ENCODE measurements around the gene EFCAB8.

Gene EFCAB8

DNA sequence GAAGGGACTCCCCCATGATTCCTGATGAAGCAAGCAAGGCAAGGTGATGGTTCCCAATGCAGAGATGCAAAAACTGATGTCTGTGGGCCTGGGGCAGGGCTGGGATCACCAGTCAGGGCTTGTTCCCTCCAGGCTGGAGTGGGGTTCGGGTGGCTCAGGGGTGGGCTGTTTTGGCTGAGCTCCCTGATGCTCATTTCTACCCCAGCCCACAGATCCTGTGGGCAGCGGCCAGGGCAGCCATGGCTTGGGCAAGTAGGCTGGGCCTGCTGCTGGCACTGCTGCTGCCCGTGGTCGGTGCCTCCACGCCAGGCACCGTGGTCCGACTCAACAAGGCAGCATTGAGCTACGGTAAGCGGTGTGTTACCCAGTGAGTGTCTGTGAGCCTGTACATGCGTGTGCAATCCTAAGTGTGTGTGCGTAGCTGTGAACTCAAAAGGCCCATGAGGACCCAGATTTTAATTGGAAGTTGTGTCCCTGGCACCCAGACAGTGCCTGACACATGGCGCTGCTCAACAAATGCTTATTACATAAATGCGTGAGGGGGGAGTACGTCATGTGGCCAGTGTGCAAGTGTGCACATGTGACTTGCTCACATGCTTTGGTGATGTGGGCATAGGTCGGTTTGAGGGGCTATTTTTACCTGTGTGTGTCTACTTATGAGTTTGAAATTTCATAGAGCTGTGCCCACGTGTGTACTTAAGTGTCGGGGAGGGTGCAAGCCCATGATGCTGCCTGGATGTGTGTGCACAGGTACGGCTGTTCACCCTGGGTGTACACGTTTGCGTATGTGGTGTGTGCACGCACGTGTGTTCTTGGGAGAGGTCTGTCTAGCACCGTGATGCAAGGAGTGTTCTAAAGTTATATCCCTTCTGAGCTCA is 149.9 kb downstream of the EFCAB8 start:
- H3K79me1 ChIP-seq (replicated peaks; ENCODE audit: low read length, poor library complexity, severe bottlenecking): no peaks in the 10 kb centered on the region
- H2AK5ac ChIP-seq (ENCODE audit: low read length, severe bottlenecking): no peak overlapping the region
- H2BK5ac ChIP-seq (ENCODE audit: low read depth, low read length, poor library complexity, severe bottlenecking): no peak overlapping the region
- no peak overlapping the region for H3K18ac ChIP-seq (ENCODE audit: low read depth in 1 of 2, low read length in 2 of 2)
- 82% methylated on average over 23 of the region's 23 CpGs for WGBS
- H3K4ac ChIP-seq (ENCODE audit: low read depth in 1 of 2, low read length in 2 of 2): no peak overlapping the region
- no peak overlapping the region for H2BK120ac ChIP-seq (ENCODE audit: low read depth, low read length)
- H3K9ac ChIP-seq (ENCODE audit: low read length): no peak overlapping the region
- H3K27me3 ChIP-seq (ENCODE audit: control insufficient read depth in 1 of 2, insufficient read depth in 1 of 2, low read length in 2 of 2): peaks cover 5 to 42% of the 10 kb centered on the region in 2 experiments
- H3K23ac ChIP-seq (ENCODE audit: low read length in 2 of 2): no peak overlapping the region
- H3K14ac ChIP-seq (ENCODE audit: low read length in 2 of 2): peak overlapping the region in 1 of 2 experiments; percentile 39
- no peak overlapping the region for H3K27ac ChIP-seq (ENCODE audit: low read length, poor library complexity, severe bottlenecking)
- H3K36me3 ChIP-seq (ENCODE audit: control insufficient read depth in 1 of 2, insufficient read depth in 2 of 2, low read depth in 1 of 2, low read length in 2 of 2): no peaks in the 10 kb centered on the region
- peaks cover 5% of the 10 kb centered on the region for H3K4me1 ChIP-seq (ENCODE audit: control insufficient read depth, insufficient read depth, low read depth, low read length)
- no peak overlapping the region for H4K91ac ChIP-seq (ENCODE audit: low read length)
- H2BK15ac ChIP-seq (ENCODE audit: low read depth, poor library complexity, severe bottlenecking): no peak overlapping the region
- H3K4me3 ChIP-seq (ENCODE audit: insufficient read depth in 1 of 2, low read depth in 1 of 2, low read length in 2 of 2): no peak overlapping the region
- H4K8ac ChIP-seq (ENCODE audit: low read length): no peak overlapping the region
- no peak overlapping the region for H3K4me2 ChIP-seq (ENCODE audit: low read length, poor library complexity, severe bottlenecking)
- H2AFZ ChIP-seq (ENCODE audit: low read depth, low read length): no peak overlapping the region
- no peaks in the 10 kb centered on the region for H3K9me3 ChIP-seq (ENCODE audit: control insufficient read depth, low read length)
- H2BK12ac ChIP-seq (ENCODE audit: low read length in 2 of 2): no peak overlapping the region
- no peak for DNase-seq

- no peak for DNase-seq
- no peaks in the 10 kb centered on the region for H3K79me1 ChIP-seq (replicated peaks; ENCODE audit: low read length, poor library complexity, severe bottlenecking)
- no peak overlapping the region for H2BK12ac ChIP-seq (ENCODE audit: low read length in 2 of 2)
- H4K8ac ChIP-seq (ENCODE audit: low read length): no peak overlapping the region
- no peak overlapping the region for H3K4me3 ChIP-seq (ENCODE audit: insufficient read depth in 1 of 2, low read depth in 1 of 2, low read length in 2 of 2)
- H3K4me1 ChIP-seq (ENCODE audit: control insufficient read depth, insufficient read depth, low read depth, low read length): peaks cover 5% of the 10 kb centered on the region
- H3K23ac ChIP-seq (ENCODE audit: low read length in 2 of 2): no peak overlapping the region
- H3K27ac ChIP-seq (ENCODE audit: low read length, poor library complexity, severe bottlenecking): no peak overlapping the region
- H3K14ac ChIP-seq (ENCODE audit: low read length in 2 of 2): no peak overlapping the region
- H2BK120ac ChIP-seq (ENCODE audit: low read depth, low read length): no peak overlapping the region
- peaks cover 13 to 51% of the 10 kb centered on the region in 2 experiments for H3K27me3 ChIP-seq (ENCODE audit: control insufficient read depth in 1 of 2, insufficient read depth in 1 of 2, low read length in 2 of 2)
- H4K91ac ChIP-seq (ENCODE audit: low read length): no peak overlapping the region
- H2BK15ac ChIP-seq (ENCODE audit: low read depth, poor library complexity, severe bottlenecking): no peak overlapping the region
- no peak overlapping the region for H2AK5ac ChIP-seq (ENCODE audit: low read length, severe bottlenecking)
- H3K9me3 ChIP-seq (ENCODE audit: control insufficient read depth, low read length): no peaks in the 10 kb centered on the region
- H3K36me3 ChIP-seq (ENCODE audit: control insufficient read depth in 1 of 2, insufficient read depth in 2 of 2, low read depth in 1 of 2, low read length in 2 of 2): no peaks in the 10 kb centered on the region
- 77% methylated on average over 18 of the region's 19 CpGs for WGBS
- no peak overlapping the region for H3K4ac ChIP-seq (ENCODE audit: low read depth in 1 of 2, low read length in 2 of 2)
- no peak overlapping the region for H3K18ac ChIP-seq (ENCODE audit: low read depth in 1 of 2, low read length in 2 of 2)
- H2BK5ac ChIP-seq (ENCODE audit: low read depth, low read length, poor library complexity, severe bottlenecking): no peak overlapping the region
- no peak overlapping the region for H3K9ac ChIP-seq (ENCODE audit: low read length)
- H2AFZ ChIP-seq (ENCODE audit: low read depth, low read length): no peak overlapping the region
- no peak overlapping the region for H3K4me2 ChIP-seq (ENCODE audit: low read length, poor library complexity, severe bottlenecking)
These were observed 150.8 kb downstream of the EFCAB8 start for GRCh38 chr20:33009214-33010132.

- no peak overlapping the region for H3K23ac ChIP-seq (ENCODE audit: low read length in 2 of 2)
- no peak overlapping the region for H3K14ac ChIP-seq (ENCODE audit: low read length in 2 of 2)
- H2BK12ac ChIP-seq (ENCODE audit: low read length in 2 of 2): no peak overlapping the region
- H3K9me3 ChIP-seq (ENCODE audit: control insufficient read depth, low read length): no peaks in the 10 kb centered on the region
- no peak overlapping the region for H4K8ac ChIP-seq (ENCODE audit: low read length)
- no peak overlapping the region for H3K4me3 ChIP-seq (ENCODE audit: insufficient read depth in 1 of 2, low read depth in 1 of 2, low read length in 2 of 2)
- H2AK5ac ChIP-seq (ENCODE audit: low read length, severe bottlenecking): no peak overlapping the region
- H3K79me1 ChIP-seq (replicated peaks; ENCODE audit: low read length, poor library complexity, severe bottlenecking): no peaks in the 10 kb centered on the region
- H3K27ac ChIP-seq (ENCODE audit: low read length, poor library complexity, severe bottlenecking): no peak overlapping the region
- no peak overlapping the region for H2BK120ac ChIP-seq (ENCODE audit: low read depth, low read length)
- H2BK15ac ChIP-seq (ENCODE audit: low read depth, poor library complexity, severe bottlenecking): no peak overlapping the region
- peaks cover 19 to 58% of the 10 kb centered on the region in 2 experiments for H3K27me3 ChIP-seq (ENCODE audit: control insufficient read depth in 1 of 2, insufficient read depth in 1 of 2, low read length in 2 of 2)
- no peak overlapping the region for H3K4me2 ChIP-seq (ENCODE audit: low read length, poor library complexity, severe bottlenecking)
- H2AFZ ChIP-seq (ENCODE audit: low read depth, low read length): no peak overlapping the region
- H3K36me3 ChIP-seq (ENCODE audit: control insufficient read depth in 1 of 2, insufficient read depth in 2 of 2, low read depth in 1 of 2, low read length in 2 of 2): no peaks in the 10 kb centered on the region
- H4K91ac ChIP-seq (ENCODE audit: low read length): no peak overlapping the region
- no peak for DNase-seq
- H3K18ac ChIP-seq (ENCODE audit: low read depth in 1 of 2, low read length in 2 of 2): no peak overlapping the region
- H2BK5ac ChIP-seq (ENCODE audit: low read depth, low read length, poor library complexity, severe bottlenecking): no peak overlapping the region
- no peak overlapping the region for H3K9ac ChIP-seq (ENCODE audit: low read length)
- H3K4ac ChIP-seq (ENCODE audit: low read depth in 1 of 2, low read length in 2 of 2): no peak overlapping the region
- H3K4me1 ChIP-seq (ENCODE audit: control insufficient read depth, insufficient read depth, low read depth, low read length): peaks cover 5% of the 10 kb centered on the region
- WGBS: 60% methylated on average over 4 of the region's 5 CpGs
These were observed 151.4 kb downstream of the EFCAB8 start for GRCh38 chr20:33010133-33010504.
